ENCODE data around the gene SPATA2. TPM values are rescaled to one million over a fixed set of nuclear protein-coding genes. Genes with fewer than 3 reads are reported as not detected.

The SPATA2 gene
- total RNA-seq, 4 donors from 2014 or later: 3.3 to 6.4 (median 3.6) TPM

DNA sequence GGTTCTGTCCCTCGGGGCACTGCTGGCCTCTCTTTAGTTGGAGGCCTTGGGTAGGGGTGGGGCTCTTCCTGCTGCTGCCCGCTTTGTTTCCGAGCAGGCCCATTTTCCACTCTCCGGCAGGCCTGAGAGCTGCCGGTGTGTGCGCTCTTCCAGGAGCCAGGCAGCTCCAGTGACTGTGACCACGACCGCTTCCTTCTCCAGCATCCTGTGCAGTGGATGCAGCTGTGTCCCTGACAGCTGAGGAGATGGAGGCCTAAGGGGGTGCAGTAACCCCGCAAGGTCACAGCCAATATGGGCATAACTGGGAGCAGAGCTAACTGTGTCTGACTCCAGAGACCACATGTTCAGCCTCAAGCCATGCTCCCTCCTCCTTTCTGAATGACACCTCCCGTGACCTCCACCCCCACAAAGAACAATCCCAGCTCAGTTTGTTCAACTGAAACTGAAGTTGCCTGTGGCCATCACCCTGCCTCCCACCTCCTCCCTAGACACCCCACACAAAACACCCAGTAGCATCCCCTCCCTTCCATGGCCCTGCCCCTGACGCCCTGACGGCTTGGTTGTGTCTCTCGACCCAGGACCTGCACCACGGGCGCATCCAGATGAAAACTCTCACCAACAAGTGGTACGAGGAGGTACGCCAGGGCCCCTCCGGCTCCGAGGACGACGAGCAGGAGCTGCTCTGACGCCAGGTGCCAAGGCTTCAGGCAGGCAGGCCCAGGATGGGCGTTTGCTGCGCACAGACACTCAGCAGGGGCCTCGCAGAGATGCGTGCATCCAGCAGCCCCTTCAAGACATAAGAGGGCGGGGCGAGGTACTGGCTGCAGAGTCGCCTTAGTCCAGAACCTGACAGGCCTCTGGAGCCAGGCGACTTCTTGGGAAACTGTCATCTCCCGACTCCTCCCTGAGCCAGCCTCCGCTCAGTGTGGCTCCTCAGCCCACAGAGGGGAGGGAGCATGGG is 27.8 kb downstream of the SPATA2 start:
- no peak for DNase-seq (ENCODE audit: low spot score)
- TF ChIP-seq CTCF (IDR thresholded peaks at IDR 0.05): no peak
- no peak for ATAC-seq (ENCODE audit: low FRiP score)

DNA sequence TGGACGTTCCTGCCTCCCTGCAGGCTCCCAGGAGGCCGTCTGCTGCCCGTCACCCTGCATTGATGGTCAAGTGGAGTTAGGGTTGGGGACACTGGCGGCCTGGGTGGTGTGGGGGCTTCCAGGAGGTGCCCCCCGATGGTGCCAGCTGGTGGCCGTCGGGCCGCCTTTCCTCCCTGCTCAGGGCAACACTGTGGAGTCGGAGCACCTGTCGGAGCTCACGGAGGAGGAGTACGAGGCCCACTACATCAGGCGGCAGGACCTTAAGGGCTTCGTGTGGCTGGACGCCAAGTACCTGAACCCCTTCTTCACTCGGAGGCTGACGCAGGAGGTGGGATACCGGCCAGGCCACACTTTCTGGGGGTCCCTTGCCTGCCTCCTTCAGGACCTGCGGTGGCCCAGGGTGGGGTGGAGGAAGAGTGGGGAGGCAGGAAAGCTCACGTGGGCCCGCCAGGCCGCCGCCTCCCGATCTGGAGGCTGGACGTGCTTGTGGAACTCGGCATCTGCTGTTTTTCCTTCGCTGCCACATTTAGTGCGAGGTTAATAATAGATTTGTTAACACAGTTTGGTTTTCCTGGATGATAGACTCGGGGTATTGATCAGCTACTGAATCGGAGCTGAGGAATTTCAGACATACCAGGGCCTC is 28.6 kb downstream of the SPATA2 start:
- DNase-seq (ENCODE audit: low spot score) (no peak), ATAC-seq (ENCODE audit: low FRiP score) (no peak)
- no peak for TF ChIP-seq CTCF (IDR thresholded peaks at IDR 0.05)

- no peak for ATAC-seq (ENCODE audit: low FRiP score)
- no peak for TF ChIP-seq CTCF (IDR thresholded peaks at IDR 0.05)
- no peak for DNase-seq (ENCODE audit: low spot score)
These were observed 29.6 kb downstream of the SPATA2 start for GRCh38 chr20:49885558-49886332.

DNA sequence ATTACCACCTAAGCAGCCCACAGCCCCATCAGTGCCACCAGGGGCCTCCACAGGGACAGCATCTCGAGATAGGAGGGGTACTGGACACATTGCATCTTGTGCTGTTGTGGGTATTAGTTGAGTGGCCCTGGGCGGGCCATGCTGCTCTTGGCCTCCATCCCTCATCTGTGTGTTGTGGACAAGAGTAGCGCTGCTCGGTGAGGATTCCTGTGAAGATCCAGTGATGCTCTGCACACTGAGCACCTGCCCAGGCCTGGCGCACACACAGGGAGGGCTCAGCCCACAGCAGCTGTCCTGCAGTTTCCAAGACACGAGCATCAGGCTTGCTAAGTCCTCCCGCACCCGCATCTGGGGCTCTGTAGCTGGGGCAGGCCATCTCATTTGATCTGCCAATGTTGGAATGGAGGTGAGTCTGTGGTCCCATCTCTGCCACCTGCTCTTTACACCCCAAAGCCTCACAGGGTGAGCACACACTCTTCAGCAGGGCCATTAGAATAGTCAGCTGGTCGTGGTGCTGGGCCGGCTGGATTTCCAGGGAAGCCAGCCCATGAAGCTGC is 32.0 kb downstream of the SPATA2 start:
- no peak for ATAC-seq (ENCODE audit: low FRiP score)
- DNase-seq (ENCODE audit: low spot score): no peak

GRCh38 chr20:49882171-49882970 is 33.0 kb downstream of the SPATA2 start:
- no peak for ATAC-seq (ENCODE audit: low FRiP score)
- no peak for TF ChIP-seq CTCF (IDR thresholded peaks at IDR 0.05)
- no peak for DNase-seq (ENCODE audit: low spot score)

More for the DNA sequence above, 32.0 kb downstream of the SPATA2 start:
- TF ChIP-seq CTCF (IDR thresholded peaks at IDR 0.05): no peak
